Stimulated activated CD4-positive, alpha-beta T cell treated with anti-CD3 and anti-CD28 coated beads, Interleukin-1b, Interleukin-23, amount 100 ng/mL, for 48 hours (primary cell): Measurements from ENCODE around the gene LHPP.

Experiments
- DNase-seq: peaks from one replicate; pipeline ENCODE4 v3.0.0-alpha.2; 2020

LHPP gene

GRCh38 chr10:124630551-124630950 is 168.9 kb downstream of the LHPP start:
- DNase-seq, result no peak

DNA sequence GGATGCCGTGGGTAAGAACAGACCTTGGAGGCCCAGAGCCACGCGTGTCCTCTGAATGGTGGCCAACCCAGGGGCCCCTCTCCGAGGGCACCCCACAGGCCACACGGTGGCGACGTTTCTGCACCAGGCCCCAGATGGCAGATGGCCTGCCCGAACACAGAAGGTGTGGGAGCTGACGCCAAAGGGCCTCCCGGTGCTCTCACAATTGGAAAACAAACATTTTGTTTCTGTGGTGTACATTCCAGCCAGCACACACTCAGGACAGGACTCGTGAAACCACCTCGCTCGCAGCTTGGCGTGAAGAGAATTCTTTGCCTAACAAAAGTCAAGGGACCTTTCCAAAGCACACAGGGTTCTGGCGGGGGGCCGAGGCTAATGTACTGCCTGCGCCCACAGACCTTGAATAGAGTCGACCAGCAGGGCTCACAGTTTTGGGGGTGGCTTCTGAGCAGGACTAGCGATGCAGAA is 170.5 kb downstream of the LHPP start:
- peak; percentile 32 for DNase-seq

- no peak for DNase-seq
Observed at GRCh38 chr10:124632566-124632965, 170.9 kb downstream of the LHPP start.

GRCh38 chr10:124636271-124636995 is 174.8 kb downstream of the LHPP start:
- peak; percentile 30 for DNase-seq

GRCh38 chr10:124637091-124637700 is 175.6 kb downstream of the LHPP start:
- DNase-seq, result no peak

GRCh38 chr10:124637746-124638145 is 176.1 kb downstream of the LHPP start:
- DNase-seq, result no peak

DNA sequence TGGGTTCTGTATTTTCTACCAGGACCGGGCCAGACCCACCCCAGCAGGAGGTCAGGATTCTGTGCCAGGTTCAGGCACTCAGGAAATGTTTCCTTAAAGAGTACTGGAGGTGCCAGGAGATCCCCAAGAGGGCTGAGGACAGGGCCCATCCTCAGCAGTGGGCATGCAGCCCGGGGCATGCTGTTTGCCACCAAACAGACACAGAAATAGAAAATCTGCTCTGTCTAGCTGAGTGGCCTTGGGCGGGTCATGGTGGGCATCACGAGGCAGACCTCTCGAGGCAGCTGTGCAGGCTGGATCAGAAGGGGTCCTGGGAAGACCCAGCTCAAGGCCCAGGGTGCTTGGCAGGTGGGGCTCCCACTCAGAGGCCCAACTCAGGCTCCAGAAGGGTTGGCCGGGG is 177.6 kb downstream of the LHPP start:
- no peak for DNase-seq

GRCh38 chr10:124639646-124640045 is 178.0 kb downstream of the LHPP start:
- no peak for DNase-seq

DNA sequence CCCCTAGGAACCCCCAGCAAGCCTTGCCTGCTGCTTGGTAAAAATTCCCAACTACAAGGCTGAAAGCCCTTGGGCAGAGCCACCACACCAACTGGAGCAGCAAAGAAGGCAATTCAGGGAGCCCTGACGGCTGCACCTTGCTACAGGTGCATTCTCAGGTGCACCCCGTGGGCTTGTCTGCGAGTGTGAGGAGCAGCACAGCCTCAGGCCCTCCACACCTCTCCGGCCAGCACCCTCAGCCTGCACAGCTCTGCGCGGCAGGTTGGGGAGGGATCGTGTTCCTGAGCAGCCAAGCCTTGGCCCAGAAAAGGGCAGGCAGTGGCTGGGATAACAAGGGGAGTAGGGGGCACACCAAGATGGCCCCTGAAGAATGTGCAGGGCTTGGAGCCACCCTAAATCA is 178.4 kb downstream of the LHPP start:
- DNase-seq, result no peak

DNA sequence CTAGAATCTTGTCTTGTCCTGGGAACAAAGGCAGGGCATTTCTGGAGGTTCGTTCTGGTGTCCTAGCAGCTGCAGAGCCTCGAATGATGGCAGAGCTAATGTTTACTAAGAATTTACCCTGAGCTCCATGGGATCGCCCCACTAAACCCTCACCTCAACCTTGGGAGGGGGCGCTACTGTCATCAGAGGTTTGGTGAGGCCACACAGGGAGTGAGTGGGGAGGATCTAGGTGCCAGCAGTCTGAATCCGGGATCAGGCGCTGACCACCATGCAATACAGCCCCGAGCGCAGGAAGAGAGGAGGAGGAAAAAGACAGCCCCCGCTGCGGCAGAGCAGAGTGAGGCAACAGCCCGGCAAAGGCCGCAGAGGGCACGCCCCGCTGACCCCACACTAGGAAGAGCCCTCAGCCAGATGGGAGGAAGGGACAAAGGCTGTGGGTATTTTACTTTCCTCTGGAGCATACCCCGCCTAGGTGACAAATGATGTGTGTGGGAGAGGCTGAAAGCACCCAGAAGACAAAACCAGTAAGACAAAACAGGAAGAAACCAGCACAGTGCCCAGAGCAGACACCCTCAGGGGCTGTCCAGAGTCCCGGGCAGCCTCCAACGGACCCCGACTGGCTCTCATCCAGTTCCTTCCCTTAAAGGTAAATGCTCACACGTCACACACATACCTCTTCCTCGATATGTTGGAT is 179.1 kb downstream of the LHPP start:
- no peak for DNase-seq

- peak; percentile 58 for DNase-seq
Observed at GRCh38 chr10:124641282-124642087, 179.9 kb downstream of the LHPP start.

- no peak for DNase-seq
Observed at GRCh38 chr10:124642088-124642710, 180.6 kb downstream of the LHPP start.

DNA sequence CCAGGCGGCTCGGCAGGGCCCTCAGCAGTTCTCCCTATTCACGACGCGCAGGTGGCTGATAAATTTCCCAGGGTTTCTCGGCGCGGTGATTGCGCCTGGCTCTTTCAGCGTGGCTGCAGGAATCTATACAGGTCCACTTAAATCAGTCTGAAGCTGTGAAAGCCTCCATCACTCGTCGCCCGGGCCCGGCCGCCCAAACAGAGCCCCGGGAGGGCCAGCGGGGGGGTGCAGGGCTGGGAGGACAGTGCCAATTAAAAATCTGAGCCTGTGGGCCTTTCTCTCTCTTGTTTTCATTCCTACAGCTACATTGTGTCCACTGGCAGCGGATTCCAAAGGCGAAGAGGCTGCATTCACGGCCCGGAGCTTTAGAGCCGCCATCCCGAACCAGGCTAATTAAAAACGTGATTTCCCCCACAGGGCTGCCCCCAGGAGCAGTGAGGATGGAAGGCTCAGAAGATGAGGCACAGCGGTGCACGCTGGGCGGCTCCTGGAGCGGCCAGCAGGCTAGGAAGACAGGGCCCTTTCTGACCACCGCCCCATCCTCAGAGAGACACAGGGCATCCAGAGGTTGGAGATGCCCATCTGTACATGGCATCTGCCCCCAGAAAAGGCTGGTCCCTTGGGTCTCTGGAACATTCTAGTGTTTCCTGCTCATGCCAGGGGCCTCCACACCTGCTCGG is 181.8 kb downstream of the LHPP start:
- DNase-seq, result no peak

- no peak for DNase-seq
Observed at GRCh38 chr10:124644236-124644635, 182.6 kb downstream of the LHPP start.

DNA sequence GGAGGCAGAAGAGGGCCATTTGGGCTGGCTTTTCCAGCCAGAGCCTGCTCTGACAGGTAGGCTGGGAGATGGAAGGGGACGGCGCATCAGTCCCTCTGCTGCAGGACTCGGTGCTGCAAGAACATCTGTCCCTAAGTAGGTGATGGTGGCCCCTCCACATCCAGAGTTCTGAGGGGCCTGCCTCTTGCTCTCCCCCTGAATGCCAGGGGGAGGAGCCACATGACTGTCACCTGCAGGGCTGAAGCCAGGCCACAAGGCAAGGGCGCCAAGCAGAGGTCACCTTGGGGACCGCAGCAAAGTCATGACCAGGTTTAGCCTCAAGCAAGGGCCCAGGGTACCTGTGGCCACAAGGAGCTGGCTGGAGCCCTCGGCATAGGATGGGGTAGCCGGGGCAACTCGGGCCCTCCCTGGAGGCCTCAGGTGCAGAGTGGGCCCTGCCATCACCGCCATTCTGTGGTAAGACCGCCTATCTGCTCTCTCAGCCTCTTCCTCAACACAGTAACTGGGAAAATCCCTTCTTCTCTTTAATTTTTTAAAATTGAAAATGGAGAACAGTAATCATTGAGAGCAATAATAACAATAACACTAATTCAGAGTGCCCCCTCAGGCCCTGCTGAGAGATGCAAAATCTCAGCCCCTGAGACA is 183.3 kb downstream of the LHPP start:
- no peak for DNase-seq

GRCh38 chr10:124645467-124646095 is 184.0 kb downstream of the LHPP start:
- DNase-seq, result no peak

DNA sequence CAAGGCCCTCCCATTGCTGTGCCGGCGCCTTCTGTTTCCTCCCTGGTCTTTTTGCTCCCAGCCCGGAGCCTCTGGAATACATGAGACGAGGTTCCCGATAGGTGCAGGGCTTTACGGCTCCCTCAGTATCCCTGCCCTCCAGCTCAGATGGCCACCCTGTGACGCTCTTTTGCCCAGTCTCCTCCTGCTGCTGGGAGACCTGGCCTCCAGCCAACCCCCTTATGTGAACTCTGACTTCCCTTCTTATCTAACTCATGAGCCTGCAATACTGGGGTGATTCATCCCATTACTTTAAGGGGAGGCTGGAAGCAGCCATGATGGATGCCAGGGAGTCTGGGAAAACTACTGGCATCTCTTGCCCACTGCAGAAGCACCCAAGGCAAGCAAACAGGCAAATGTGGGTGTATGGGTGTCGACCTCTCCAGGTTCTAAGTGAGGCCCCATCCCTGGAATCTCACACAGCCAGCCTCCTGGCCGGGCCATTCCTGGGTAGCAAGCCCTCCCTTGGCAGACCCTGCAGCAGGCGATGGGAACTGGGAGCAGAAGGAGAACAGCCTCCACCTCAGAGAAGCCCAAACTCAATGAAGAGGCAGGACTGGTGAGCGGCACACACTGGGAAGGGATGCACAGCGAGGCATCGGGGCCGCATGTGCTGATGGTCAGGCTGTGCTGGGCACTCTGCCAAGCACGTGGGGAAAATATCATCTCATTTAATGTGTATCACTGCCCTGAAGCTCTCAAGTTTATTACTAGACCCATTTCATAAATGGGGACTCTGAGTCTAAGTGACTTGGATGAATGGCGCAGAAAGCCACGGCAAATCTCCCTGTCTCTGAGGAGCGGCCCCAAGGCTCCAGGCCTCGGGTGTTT is 185.1 kb downstream of the LHPP start:
- no peak for DNase-seq

GRCh38 chr10:124647421-124648130 is 186.0 kb downstream of the LHPP start:
- peak; percentile 69 for DNase-seq

DNA sequence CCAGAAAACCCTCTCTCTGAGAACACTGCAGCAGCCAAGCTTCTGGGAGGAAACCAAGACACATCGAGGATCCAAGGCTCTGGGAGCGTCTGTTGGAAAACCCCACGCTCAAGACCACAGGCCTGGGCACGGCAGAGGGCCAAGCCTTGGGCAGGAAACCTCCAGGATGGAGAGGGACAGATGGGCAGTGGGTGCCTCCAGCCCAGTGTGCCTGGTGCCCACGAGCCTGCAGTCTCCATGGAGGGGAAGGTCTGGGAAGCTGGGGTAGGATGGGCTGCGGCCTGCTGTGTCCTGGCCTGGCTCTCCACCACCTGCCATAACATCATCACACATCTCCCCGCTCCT is 186.5 kb downstream of the LHPP start:
- no peak for DNase-seq
